MM.1S (cell line): ENCODE measurements around the gene MVD.

Source experiments
- CTCF ChIP-seq: fragments of 300-600 bp; sonication (generic); IDR thresholded peaks from 2 replicates; pipeline ENCODE4 v1.5.1; 2016; ENCODE audit warnings: antibody characterized with exemption, low read length, mixed read lengths
- EZH2phosphoT487 ChIP-seq: fragments of 300-600 bp; sonication (generic); IDR thresholded peaks from 2 replicates; pipeline ENCODE4 v1.6.1; 2018; ENCODE audit warnings: antibody characterized with exemption, low read length

DNA sequence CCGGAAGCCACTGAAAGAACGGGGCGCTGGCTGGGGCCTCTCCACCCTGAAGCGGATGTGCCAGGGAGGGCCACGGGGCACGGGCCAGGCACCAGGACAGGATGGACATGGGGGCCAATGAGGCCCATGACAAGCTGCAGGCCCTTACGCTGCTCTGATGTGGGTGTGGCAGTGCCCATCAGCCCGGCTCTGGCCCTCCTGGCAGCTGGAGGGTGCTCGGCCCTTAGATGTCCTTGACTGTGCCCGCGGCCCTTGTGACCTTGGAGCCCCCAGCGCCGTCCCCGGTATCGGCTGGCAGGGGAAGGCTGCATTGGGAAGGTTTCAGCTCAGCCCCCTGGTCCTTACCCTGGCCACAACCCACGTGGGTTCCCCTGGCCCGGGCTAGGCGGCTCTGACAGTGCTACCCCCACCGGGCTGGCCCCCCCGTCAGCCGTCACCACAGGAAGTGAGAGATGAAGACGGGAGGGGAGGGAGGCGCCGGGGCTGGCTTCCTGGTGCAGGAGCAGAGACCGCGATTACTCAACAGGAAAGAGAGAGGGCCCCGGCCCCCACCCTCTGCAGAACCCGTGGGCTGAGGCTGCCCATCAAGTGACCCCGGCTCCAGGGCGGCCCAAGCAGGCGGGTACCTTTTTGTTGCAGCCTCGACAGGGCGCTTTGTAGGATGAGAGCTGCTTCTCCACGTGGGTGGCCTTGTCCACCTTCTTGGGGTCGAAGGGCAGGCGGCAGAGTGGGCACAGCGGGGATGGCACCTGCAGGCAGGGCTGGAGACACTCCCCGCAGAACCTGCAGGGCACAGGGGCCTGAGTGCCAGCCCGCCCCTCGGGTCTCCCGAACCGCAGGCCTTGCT, 38.0 kb upstream of the MVD start:
- TF ChIP-seq CTCF (no peak), EZH2phosphoT487 (no peak)
